ENCODE results near the gene TK1.

Gene TK1

DNA sequence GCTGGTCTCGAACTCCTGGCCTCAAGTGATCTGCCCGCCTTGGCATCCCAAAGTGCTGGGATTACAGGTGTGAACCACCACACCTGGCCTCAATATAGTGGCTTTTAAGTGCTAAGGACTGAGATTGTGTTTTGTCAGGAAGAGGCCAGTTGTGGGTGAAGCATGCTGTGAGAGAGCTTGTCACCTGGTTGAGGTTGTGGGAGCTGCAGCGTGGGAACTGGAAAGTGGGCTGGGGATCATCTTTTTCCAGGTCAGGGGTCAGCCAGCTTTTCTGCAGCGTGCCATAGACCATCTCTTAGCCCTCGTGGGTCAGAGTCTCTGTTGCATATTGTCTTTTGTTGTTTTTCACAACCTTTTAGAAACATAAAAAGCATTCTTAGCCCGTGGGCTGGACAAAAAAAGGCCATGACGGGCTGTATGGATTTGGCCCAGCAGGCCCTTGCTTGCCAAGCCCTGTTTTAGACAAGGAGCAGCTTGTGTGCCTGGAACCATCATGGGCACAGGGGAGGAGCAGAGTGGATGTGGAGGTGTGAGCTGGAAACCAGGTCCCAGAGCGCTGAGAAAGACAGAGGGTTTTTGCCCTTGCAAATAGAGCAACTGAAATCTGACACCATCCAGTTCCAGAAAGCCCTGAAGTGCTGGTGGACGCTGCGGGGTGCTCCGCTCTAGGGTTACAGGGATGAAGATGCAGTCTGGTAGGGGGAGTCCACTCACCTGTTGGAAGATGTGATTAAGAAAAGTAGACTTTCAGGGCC, 32.7 kb upstream of the TK1 start:
- no peak for DNase-seq

DNA sequence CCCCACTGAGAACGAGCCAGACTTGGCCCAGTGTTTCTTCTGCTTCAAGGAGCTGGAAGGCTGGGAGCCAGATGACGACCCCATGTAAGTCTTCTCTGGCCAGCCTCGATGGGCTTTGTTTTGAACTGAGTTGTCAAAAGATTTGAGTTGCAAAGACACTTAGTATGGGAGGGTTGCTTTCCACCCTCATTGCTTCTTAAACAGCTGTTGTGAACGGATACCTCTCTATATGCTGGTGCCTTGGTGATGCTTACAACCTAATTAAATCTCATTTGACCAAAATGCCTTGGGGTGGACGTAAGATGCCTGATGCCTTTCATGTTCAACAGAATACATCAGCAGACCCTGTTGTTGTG, 27.8 kb upstream of the TK1 start:
- no peak for DNase-seq

DNA sequence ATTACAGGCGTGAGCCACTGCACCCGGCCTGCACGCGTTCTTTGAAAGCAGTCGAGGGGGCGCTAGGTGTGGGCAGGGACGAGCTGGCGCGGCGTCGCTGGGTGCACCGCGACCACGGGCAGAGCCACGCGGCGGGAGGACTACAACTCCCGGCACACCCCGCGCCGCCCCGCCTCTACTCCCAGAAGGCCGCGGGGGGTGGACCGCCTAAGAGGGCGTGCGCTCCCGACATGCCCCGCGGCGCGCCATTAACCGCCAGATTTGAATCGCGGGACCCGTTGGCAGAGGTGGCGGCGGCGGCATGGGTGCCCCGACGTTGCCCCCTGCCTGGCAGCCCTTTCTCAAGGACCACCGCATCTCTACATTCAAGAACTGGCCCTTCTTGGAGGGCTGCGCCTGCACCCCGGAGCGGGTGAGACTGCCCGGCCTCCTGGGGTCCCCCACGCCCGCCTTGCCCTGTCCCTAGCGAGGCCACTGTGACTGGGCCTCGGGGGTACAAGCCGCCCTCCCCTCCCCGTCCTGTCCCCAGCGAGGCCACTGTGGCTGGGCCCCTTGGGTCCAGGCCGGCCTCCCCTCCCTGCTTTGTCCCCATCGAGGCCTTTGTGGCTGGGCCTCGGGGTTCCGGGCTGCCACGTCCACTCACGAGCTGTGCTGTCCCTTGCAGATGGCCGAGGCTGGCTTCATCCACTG, 27.3 kb upstream of the TK1 start, which contains the start of gene BIRC5:
Gene BIRC5 (plus strand): TSS at position 238 of the 690 bp plus-strand sequence. CDS start 64 bp downstream, at position 302.
- DNase-seq = peak; percentile 86

DNA sequence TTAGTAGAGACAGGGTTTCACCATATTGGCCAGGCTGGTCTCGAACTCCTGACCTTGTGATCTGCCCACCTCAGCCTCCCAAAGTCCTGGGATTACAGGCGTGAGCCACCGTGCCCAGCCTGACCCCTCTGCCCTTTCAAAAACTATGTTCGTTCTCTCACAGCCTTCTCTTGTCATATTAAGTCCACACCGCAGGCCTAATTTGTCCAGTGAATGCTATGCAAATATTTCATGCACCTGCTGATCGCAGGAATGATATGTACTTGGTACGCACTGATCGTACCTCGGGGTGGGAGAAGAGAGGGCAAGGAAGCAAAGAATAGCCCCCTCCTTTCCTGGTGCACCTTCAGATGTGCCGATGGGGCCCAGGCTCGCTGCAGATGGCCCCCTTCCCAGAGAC, 24.2 kb upstream of the TK1 start:
- no peak for DNase-seq

DNA sequence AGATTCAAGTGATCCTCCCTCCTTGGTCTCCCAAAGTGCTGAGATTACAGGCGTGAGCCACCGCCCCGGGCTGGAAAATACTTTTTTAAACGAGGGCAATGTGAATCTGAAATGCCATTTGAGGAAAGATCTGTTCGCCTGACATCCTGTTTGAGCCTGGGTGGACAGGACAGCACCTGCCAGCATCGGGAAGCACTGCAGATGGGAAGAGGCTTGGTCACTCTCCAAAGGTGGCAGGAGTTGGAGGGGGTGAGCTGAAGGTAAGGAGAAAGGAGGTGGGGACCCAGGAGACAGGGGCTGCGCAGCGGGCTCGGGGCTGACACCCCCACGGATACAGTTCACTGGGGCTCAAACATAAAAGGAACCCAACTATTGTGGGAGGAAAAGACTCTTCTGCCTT, 23.3 kb upstream of the TK1 start:
- no peak for DNase-seq

DNA sequence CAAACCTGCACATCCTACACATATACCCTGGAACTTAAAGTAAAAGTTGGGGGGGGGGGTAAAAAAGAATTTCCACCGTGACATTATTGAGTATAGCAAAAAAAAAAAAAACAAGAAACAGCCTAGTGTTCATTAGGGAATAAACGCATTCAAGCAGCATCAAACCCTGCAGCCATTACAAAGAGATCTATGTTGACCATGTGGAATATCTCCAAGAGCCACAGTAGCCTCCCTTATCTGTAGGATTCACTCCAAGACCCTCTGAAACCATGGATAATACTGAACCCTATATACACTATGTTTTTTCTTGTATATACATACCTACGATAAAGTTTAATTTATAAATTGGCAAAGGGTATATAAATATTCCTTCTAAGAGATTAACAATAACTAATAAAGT, 21.6 kb upstream of the TK1 start:
- no peak for DNase-seq

DNA sequence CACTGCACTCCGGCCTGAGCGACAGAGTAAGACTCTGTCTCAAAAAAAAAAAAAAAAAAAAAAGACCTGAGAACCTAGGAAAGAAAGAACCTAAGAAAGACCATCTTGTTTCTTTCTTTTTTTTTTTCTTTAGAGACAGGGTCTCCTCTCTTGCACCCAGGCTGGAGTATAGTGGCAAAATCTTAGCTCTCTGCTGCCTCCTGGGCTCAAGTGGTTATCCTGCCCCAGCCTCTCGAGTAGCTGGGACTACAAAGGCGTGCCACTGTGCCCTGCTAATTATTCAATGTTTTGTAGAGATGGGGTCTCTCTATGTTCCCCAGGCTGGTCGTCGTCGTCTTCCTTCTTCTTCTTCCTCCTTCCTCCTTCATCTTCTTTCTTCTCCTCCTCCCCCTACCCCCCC, 19.4 kb upstream of the TK1 start:
- DNase-seq = no peak

DNA sequence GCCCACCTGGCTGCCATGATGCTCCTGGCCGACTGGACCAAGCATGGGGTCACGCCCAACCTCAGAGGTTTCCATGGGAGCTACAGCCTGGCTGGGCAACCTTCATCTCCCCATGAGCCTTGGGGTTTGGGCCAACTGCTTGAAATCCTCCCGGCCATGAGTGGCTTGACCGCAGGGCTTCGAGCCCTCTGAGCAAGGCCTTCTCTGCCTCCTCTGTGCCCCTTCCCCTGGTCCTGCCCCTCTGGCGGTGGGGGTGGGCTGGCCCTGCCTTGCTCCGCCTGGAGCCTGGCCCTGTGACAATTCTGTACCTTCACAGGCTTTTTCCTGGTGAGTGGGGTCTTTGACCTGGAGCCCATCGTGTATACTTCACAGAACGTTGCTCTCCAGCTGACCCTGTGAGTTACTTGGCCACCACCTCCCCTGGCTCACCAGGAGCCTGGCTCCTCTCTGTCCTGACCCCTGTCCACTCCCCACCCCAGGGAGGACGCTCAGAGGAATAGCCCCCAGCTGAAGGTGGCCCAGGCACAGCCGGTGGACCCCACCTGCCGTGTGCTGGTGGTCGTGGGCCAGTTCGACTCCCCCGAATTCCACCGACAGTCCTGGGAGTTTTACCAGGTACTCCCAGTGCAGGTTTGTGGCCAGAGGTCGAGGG, 18.4 kb upstream of the TK1 start:
- DNase-seq = no peak

DNA sequence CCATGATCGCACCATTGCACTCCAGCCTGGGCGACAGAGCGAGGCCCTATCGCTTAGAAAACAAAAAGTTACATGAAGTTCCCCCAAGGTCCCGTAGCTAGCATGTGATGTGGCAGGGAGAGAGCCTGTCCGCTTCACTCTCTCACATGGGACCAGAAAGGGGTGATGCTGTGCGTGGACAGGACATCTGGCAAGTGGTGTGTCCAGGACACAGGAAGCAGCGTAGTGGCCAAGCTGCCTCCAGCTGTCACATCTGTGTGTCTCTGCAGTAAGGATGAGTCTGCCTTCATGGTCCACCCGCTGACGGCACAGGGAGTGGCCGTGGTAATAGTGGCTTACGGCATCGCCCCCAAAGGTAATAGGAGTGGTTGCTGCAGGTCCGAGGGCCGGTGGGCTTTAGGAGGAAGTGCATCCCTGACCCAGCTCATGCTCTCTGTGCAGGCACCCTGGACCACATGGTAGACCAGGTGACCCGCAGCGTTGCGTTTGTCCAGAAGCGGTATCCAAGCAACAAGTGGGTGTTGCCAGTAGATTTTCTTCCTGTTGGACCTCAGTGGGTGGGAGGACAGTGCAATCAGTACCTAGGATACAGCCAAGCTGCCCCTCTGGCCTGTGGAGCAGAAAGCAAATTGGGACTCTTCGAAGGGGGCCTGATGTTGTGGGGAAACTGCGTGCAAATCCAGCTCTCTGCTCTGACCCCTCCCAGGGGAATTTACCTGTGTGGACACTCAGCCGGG, 17.7 kb upstream of the TK1 start:
- DNase-seq = no peak

DNA sequence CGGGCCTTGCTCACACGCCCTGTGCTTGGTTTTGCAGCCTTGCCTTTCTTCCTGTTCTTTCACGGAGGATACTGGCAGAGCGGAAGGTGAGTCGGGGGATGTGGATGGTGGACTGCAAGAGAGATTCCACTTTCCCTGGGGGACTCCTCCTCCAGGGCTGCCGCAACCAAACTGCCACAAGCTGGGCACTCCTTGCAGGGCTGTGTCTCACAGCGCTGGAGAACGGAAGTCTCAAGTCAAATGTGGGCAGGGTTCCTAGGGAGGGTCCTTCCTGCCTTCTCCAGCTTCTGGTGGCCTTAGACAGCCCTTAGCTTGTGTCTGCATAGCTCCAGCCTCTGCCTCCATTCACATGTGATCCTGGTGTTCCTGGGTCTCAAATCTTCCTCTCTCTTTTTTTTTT, 15.8 kb upstream of the TK1 start:
- DNase-seq = no peak

DNA sequence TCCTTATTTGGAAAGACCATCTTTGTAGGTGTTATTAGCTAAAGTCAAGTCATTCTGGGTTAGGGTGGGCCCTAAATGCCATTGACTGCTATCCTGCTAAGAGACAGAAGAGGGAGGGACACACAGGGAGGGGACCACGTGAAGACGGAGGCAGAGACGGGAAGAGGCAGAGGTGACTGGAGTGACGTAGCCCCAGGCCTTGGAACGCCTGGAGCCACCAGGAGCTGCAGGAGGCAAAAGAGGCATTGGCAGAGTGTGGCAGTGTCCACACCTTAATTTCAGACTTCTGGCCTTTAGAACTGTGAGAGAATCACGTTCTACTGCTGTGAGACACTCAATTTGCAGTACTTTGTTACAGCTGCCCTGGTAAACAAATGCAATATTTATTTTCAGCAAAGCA, 13.6 kb upstream of the TK1 start:
- DNase-seq = no peak

DNA sequence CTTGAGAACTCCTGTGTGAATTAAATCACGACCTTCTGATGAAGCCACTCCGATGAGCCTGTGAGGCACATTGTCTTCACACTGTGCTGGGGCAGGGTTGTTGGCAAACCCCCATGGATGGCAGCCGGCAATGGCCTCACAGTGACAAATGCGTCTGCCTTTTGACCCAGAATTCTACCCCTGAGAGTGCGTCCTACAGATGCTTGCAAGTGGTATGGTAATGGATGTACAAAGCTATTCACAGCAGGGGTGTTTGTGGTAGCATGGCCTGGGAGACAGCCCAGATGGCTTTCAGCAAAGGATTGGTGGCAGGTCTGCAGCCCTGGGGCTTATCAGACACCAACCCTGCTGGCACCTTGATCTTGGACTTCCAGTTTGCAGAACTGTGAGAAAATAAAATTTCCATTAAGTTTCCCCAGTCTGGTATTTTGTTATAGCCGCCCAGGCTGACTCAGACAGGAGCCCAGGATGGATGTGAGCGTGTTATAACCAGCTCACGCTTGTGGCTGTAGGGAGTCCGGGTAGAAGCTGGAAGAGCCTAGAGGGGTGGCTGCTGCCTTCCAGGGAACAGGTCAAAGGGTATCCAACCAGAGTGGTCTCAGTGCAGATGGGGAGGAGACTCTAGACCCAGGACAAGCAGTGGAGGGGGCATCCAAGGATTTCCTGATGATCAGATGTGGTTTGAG, 10.4 kb upstream of the TK1 start:
- no peak for DNase-seq

DNA sequence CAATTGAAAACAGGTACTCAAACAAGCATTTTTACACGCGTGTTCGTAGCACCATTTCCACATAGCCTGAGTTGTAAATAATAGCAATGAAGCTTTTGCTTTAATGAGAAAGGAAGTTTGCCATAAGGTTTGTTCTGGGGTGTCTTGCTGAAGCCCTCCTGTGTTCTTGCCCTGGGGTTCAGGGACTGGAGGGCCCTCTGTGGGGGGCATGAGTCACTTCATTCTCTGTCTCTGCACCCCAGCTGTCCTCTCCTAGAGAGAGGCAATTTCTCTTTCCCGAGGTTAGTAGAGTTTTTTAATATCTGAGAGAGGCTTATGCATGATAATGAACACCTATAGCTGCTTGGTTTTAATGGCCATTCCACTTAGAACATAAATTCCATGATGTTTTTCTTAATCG, 9.9 kb upstream of the TK1 start:
- no peak for DNase-seq

DNA sequence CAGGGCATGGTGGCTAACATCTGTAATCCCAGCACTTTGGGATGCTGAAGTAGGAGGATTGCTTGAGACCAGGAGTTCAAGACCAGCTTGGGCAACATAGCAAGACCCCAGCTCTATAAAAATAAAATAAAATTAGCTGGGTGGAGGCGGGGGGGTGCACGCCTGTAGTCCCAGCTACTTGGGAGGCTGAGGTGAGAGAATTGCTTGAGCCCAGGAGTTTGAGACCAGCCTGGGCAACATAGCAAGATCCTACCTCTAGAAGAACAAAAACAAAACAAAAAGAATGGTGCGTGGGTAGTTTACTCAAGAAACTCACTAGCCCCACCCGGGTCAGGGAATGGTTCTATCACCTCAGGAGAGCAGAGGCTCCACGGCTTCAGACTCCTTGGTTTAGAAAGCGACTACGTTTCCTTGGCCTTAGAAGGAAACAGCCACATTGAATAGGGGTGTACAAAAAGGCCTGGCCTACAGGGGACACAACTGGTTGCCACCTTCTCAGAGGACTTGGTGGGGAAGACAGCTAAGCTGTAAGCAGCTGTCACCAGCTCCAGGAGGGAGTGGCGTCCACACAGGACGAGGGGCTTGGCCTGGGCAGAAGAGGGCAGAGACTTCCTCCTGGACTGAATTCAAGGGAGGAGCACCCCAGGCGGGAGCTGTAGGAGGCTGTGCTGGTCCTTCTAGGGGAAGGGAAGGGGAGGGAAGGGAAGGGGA, 716 bp downstream of the TK1 start:
- DNase-seq = no peak

DNA sequence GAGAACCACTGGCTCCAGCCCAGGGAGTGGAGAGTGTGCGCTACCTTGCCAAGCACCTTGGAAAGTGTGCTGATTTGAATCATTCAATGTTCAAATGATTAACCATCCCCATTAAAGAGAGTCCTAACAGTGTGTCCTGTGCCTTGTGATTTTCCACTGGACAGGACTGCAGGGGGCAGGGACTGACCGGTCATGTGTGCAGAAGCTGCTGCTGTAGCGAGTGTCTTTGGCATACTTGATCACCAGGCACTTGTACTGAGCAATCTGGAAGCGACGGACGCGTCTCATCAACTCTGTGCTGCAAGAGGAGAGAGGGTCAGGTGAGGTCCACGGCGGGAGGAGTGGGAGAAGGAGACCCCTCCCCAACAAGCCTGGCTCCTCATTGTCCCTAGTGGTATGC, 2.0 kb downstream of the TK1 start:
- DNase-seq = no peak

DNA sequence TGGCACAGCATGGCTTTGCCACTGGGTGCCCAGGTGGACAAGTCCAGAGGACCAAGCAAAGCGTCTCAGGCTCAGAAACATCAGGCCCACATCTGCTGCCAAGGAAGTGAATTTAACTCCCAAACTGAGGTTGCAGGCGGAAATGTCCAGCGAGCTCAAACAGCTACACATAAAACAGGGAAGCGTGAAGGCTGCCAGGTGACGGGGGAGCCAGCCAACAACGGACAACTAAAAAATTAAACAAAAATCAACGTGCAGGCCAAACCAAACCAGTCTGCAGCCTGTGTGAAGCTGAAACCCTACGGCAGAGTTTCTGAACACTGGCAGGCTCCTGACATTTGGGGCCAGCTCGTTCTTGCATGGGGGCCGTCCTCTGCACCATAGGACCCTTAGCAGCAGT, 2.5 kb downstream of the TK1 start:
- no peak for DNase-seq

DNA sequence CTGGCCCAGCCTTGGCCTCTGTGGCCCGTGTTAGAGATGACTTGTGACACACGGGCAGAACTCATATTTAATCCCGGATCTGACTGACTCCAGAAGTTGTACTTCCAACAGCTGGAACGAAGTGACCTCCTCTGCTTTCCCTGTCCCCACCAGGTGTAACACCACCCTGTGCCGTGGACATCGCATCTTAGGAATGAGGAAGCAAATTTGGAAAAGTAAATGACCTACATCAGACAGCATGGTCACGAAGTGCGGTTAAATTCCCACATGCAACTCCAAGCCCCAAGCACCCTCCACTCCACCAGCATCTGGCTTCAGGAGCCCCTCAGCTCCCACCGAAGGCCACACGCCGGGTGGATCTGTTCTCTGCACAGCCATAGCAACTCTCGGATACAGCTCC, 2.9 kb downstream of the TK1 start:
- DNase-seq = no peak

DNA sequence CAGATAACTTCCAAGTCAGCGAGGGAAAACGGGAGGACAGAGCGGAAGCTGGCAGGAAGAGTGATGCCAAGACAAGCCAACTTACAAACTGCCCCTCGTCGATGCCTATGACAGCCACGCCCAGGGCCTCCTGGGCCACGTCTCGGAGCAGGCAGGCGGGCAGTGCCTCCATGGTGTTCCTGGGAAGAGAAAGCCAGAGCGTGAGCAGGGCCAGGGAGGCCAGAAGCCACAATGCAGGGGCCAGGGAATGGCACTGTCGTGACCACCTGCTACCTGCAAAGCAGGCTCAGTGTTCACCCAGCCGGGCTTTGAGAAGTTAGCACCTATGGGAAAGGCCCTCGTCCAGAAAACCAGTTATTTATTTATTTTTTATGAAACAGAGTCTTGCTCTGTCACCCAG, 4.3 kb downstream of the TK1 start:
- no peak for DNase-seq

DNA sequence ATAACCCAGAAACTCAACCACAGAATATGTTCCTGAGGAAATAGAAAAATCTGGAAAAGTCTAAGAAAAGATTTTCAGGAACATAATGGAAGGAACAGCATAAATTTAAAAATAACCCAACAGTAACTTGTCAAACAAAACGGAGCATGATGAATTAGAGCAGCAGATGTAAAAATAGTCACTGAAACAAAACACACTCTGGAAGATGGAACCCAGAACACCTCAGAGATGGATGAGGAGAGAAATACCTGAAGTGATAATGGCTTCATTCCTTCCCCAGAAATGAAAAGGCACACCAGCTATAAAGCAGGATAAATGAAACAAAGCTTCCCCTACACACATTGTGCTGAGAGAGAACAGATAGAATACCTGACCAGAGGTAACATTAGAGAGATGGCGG, 6.3 kb downstream of the TK1 start:
- DNase-seq = no peak

DNA sequence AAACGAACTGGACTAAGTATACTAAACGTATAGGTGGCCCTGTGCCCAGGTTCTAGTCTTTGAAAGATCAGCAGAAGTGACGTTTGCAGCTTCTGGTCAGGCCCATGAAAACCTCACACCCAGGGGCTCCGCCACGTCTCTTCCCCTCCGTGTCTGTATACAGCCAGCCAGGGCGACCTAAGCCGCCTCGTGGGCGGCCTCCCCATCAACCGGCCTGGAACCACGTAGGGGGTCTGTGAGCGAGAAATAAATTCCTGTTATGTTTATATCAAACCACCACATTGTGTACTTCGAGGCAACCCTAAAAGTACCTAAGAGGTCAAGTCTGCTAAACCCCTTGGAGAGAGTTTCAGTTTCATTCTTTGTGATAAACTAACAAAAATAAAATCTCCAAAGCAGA, 6.8 kb downstream of the TK1 start:
- no peak for DNase-seq

DNA sequence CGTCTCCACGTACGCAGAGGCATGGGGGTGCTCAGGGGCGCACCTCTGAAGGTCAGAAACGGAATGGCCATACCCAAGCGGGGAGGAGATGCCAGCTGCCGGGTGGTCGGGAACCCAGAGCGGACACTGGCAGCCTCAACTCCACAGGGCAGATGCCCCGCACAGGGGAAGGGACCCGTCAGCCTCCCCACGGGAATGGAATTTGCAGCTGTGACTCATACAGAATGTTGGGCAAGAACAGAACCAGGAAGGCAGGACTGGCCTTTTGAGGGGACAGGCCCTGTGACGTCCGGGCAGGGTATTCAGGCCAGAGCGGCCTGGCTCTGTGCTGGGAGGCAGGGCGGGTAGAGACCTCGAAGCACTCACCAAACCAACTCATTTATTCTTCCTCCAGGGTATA, 7.5 kb downstream of the TK1 start:
- DNase-seq = peak; percentile 31

DNA sequence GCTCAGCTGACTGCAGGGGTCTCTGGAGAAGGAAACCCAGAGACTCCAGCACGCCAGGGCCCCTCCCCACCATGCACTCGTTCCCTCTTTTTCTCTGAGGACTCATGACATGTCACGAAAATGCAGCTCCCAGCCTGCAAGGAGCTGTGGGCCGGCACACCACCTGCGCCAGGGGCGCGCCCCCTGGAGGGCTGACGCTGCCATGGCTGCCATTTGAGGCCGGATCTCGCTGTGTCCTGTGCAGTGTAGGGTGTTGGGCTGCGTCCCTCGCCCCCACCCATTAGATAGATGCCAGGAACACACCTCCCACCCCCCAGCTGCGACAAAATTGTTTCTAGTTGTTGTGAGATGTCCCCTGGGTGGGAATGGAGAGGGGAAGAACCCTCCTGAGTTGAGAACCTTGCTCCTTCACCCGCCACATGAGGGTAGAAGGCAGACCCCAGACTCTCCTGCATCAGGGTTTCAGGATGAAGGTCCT, 10.3 kb downstream of the TK1 start:
- peak; percentile 78 for DNase-seq

Measured in CD4-positive, alpha-beta T cell treated with Interleukin-15 for 1 hour (primary cell).